ENCODE measurements around the gene KLHL11. TPM values are rescaled to one million over a fixed set of nuclear protein-coding genes. Genes with fewer than 3 reads are reported as not detected.

KLHL11 gene
- total RNA-seq, 1 experiment from 2014 or later: 16.8 TPM

- Histone ChIP-seq H3K23me2 (ENCODE audit: insufficient read length, low read depth, low read length, poor library complexity, severe bottlenecking) (no peaks in the 10 kb centered on the region), H2AK5ac (ENCODE audit: insufficient read length, low read length) (no peak overlapping the region), H2BK20ac (ENCODE audit: low read depth, low read length, poor library complexity, severe bottlenecking) (no peak overlapping the region), H3K79me1 (ENCODE audit: insufficient read depth, low read depth, low read length, poor library complexity, severe bottlenecking) (no peaks in the 10 kb centered on the region), H3K56ac (ENCODE audit: insufficient read length, low read depth, low read length) (no peak overlapping the region), H3K9me3 (ENCODE audit: control insufficient read depth, low read depth, low read length) (no peaks in the 10 kb centered on the region), H3K79me2 (ENCODE audit: insufficient read depth, low read length) (no peaks in the 10 kb centered on the region), H2BK120ac (ENCODE audit: low read depth, low read length, poor library complexity, severe bottlenecking) (no peak overlapping the region), H3K4ac (ENCODE audit: low read depth, low read length) (no peak overlapping the region), H2BK5ac (ENCODE audit: insufficient read length, low read length) (no peak overlapping the region), H2AFZ (ENCODE audit: low read length) (no peak overlapping the region), H3K4me2 (ENCODE audit: insufficient read depth, insufficient read length, low read length) (no peak overlapping the region), H2BK15ac (ENCODE audit: low read depth, low read length) (no peak overlapping the region), H3K9ac (ENCODE audit: extremely low read depth, insufficient read length, low read length) (no peak overlapping the region), H3T11ph (ENCODE audit: low read length) (no peak overlapping the region), H4K20me1 (ENCODE audit: control insufficient read depth, insufficient read depth, insufficient read length) (no peaks in the 10 kb centered on the region), H3K27ac (ENCODE audit: insufficient read length, low read depth, low read length) (no peak overlapping the region), H4K8ac (replicated peaks; ENCODE audit: insufficient read length, low read depth, low read length) (no peak overlapping the region), H3K14ac (ENCODE audit: insufficient read depth, low read length) (no peak overlapping the region), H3K18ac (ENCODE audit: insufficient read length, low read depth, low read length) (no peak overlapping the region), H3K27me3 (ENCODE audit: insufficient read depth, low read length) (no peaks in the 10 kb centered on the region), H2BK12ac (ENCODE audit: insufficient read length, low read depth, low read length) (no peak overlapping the region), H4K91ac (ENCODE audit: insufficient read length, low read depth, low read length) (no peak overlapping the region), H4K5ac (ENCODE audit: insufficient read length, low read depth, low read length) (no peak overlapping the region), H3K23ac (ENCODE audit: insufficient read length, low read depth, low read length) (no peak overlapping the region), H3K4me1 (ENCODE audit: insufficient read depth, low read length) (no peaks in the 10 kb centered on the region)
- WGBS (ENCODE audit: extremely low coverage, insufficient read length, low lambda C conversion rate): no CpG with 5 or more reads among the region's 6 CpGs
- Mint-ChIP-seq H3K4me1 (peaks cover 0 to 13% of the 10 kb centered on the region in 2 experiments; a peak in 3 of 4 replicates), H3K27ac (peak overlapping the region in 1 of 3 experiments; percentile 62; a peak in 2 of 7 replicates), H3K9me3 (no peaks in the 10 kb centered on the region), H3K4me3 (no peak overlapping the region), H3K36me3 (ENCODE audit: insufficient read depth in 1 of 3, low read depth in 3 of 3) (peaks cover 68 to 95% (median 84%) of the 10 kb centered on the region in 3 experiments), H3K27me3 (ENCODE audit: low read depth) (no peaks in the 10 kb centered on the region; the same call in 1 of the 2 replicates)
- no peak for DNase-seq
- no peak for TF ChIP-seq CTCF (conservative IDR thresholded peaks at IDR 0.05)
Measured at GRCh38 chr17:41882756-41883155, 17.5 kb upstream of the KLHL11 start.
